ENCODE data around the gene ERRFI1.
"Not testable (repeated sequence)": the region's sequence is repeated elsewhere in the genome, so short reads cannot be mapped to it uniquely, and the experiment has no call there.

ERRFI1 gene

GRCh38 chr1:8063298-8064036 is 37.4 kb upstream of the ERRFI1 start:
- H3K4me3 ChIP-seq (ENCODE audit: low read length): no peak overlapping the region
- TF ChIP-seq, protein P1, sequence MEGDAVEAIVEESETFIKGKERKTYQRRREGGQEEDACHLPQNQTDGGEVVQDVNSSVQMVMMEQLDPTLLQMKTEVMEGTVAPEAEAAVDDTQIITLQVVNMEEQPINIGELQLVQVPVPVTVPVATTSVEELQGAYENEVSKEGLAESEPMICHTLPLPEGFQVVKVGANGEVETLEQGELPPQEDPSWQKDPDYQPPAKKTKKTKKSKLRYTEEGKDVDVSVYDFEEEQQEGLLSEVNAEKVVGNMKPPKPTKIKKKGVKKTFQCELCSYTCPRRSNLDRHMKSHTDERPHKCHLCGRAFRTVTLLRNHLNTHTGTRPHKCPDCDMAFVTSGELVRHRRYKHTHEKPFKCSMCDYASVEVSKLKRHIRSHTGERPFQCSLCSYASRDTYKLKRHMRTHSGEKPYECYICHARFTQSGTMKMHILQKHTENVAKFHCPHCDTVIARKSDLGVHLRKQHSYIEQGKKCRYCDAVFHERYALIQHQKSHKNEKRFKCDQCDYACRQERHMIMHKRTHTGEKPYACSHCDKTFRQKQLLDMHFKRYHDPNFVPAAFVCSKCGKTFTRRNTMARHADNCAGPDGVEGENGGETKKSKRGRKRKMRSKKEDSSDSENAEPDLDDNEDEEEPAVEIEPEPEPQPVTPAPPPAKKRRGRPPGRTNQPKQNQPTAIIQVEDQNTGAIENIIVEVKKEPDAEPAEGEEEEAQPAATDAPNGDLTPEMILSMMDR (conservative IDR thresholded peaks at IDR 0.05; ENCODE audit: low read depth, low read length): no peak
- DNase-seq (ENCODE audit: low read depth): no peak

DNA sequence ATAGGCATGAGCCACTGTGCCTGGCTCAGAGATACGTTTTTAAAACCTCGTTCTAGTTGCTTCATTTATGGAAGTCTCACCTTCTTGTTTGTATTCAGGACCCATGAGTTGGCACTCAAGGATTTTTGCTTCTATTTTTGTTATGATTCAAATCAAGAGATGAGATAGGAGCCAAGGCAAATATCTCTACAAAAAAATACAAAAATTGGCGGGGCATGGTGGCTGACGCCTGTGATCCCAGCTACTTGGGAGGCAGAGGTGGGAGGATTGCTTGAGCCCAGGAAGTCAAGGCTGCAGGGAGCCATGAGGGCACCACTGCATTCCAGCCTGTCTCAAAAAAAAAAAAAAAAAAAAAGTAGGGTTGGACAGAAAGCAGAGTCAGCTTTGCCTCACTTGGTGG is 36.8 kb upstream of the ERRFI1 start:
- no peak overlapping the region for H3K4me3 ChIP-seq (ENCODE audit: low read length)
- no peak for DNase-seq (ENCODE audit: low read depth)
- TF ChIP-seq, protein P1 (conservative IDR thresholded peaks at IDR 0.05; ENCODE audit: low read depth, low read length): no peak

GRCh38 chr1:8061673-8062386 is 35.7 kb upstream of the ERRFI1 start:
- TF ChIP-seq, protein P1 (conservative IDR thresholded peaks at IDR 0.05; ENCODE audit: low read depth, low read length): no peak
- H3K4me3 ChIP-seq (ENCODE audit: low read length): no peak overlapping the region
- no peak for DNase-seq (ENCODE audit: low read depth)

DNA sequence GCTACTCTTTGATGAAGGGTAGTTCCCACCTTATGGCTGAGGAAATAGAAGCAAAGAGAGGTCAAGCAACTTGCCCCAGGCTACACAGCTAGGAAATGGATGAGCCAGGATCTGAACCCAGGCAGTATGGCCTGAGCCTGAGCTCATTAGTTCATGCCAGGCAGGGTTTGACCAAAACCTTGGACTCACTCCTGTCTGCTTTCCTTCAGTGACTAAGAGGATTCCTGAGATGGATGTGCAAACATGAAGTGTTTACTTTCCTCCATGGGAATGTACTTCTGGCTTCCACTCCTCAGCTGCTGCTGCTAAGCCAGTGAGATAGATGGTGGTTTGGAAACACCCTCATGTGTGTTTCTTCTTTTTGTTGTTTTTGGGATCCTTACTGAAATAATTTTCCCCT is 35.1 kb upstream of the ERRFI1 start:
- TF ChIP-seq, protein P1 (conservative IDR thresholded peaks at IDR 0.05; ENCODE audit: low read depth, low read length): no peak
- no peak overlapping the region for H3K4me3 ChIP-seq (ENCODE audit: low read length)
- no peak for DNase-seq (ENCODE audit: low read depth)

DNA sequence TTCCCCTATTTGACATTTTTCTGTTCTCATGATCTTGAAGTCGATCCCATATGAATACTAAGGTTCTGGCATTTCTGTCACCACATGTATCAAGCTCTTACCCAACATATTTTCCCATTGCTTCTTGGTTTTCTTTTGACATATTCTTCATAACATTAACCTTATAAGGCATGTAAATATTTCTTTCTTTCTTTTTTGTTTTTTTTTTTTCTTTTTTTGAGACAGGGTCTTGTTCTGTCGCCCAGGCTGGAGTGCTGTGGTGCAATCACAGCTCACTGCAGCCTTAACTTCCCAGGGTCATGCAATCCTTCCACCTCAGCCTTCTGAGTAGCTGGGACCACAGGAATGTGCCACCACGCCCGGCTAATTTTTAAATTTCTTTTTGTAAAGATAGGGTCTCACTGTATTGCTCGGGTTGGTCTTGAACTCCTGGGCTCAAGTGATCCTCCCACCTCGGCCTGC is 33.1 kb upstream of the ERRFI1 start:
- no peak for DNase-seq (ENCODE audit: low read depth)
- no peak overlapping the region for H3K4me3 ChIP-seq (ENCODE audit: low read length)
- TF ChIP-seq, protein P1 (conservative IDR thresholded peaks at IDR 0.05; ENCODE audit: low read depth, low read length): no peak

DNA sequence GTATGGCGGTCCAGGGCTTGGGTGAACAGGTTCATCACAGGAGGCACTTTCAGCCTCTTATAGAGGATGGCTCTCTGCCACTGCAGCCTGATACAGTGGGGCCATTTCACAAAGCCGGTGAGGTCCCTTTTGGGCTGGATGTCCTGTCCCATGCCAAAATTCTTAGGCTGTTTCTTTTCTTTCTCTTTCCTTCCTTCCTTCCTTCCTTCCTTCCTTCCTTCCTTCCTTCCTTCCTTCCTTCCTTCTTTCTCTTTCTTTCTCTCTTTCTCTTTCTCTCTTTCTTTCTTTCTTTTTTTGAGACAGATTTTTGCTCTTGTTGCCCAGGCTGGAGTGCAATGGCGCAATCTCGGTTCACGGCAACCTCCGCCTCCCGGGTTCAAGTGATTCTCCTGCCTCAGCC is 31.7 kb upstream of the ERRFI1 start:
- not testable (repeated sequence) for H3K4me3 ChIP-seq (ENCODE audit: low read length); DNase-seq (ENCODE audit: low read depth)

DNA sequence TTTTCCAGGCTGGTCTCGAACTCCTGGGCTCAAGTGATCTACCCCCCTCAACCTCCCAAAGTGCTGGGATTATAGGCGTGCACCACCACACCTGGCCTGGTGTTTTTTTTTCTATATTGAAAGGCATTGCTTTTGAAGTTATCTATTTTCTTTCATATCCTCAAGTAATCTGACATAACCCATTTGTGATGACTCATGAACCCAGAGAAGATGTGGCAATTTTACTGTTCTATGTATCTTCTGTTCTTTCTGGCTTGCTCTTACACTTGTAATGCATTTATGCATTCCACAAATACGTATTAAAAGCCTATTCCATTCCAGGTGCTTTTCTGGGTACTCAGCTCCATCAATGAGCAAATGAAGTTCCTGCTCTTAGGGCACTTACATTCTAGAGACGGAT is 29.9 kb upstream of the ERRFI1 start:
- no peak overlapping the region for H3K4me3 ChIP-seq (ENCODE audit: low read length)
- DNase-seq (ENCODE audit: low read depth): no peak
- TF ChIP-seq, protein P1 (conservative IDR thresholded peaks at IDR 0.05; ENCODE audit: low read depth, low read length): no peak

All from retinal pigment epithelial cell (primary cell).